ENCODE results near the gene HIVEP1.

The HIVEP1 gene

GRCh38 chr6:12190252-12190651 is 178.1 kb downstream of the HIVEP1 start:
- DNase-seq (ENCODE audit: low read depth), result no peak

- peak; percentile 83 for DNase-seq (ENCODE audit: low read depth)
These were observed 184.3 kb downstream of the HIVEP1 start for GRCh38 chr6:12196326-12196936.

GRCh38 chr6:12198851-12199250 is 186.7 kb downstream of the HIVEP1 start:
- no peak for DNase-seq (ENCODE audit: low read depth)

- no peak for DNase-seq (ENCODE audit: low read depth)
These were observed 188.0 kb downstream of the HIVEP1 start for GRCh38 chr6:12200015-12200564.

- no peak for DNase-seq (ENCODE audit: low read depth)
These were observed 188.6 kb downstream of the HIVEP1 start for GRCh38 chr6:12200761-12201160.

GRCh38 chr6:12203001-12203400 is 190.9 kb downstream of the HIVEP1 start:
- DNase-seq (ENCODE audit: low read depth), result no peak

GRCh38 chr6:12208190-12208589 is 196.1 kb downstream of the HIVEP1 start:
- peak; percentile 79 for DNase-seq (ENCODE audit: low read depth)

- no peak for DNase-seq (ENCODE audit: low read depth)
These were observed 196.6 kb downstream of the HIVEP1 start for GRCh38 chr6:12208673-12209072.

Data from ELR (cell line).